ENCODE data around the gene CLCN5. TPM values are rescaled to one million over a fixed set of nuclear protein-coding genes. Genes with fewer than 3 reads are reported as not detected.

CLCN5 gene
- total RNA-seq, 4 donors from 2014 or later: 5.3 to 8.0 (median 7.2) TPM

GRCh38 chrX:50111742-50112141 lies 189.3 kb downstream of the CLCN5 start:
- no peak for DNase-seq
- intact Hi-C loops (cut with DNase I): no loop called here
- no peaks in the 10 kb centered on the region for H3K4me1 ChIP-seq
- no peak overlapping the region for H3K27ac ChIP-seq
- no peak for TF ChIP-seq POLR2A (IDR thresholded peaks at IDR 0.05)
- no peak for TF ChIP-seq CTCF (IDR thresholded peaks at IDR 0.05)
- no peaks in the 10 kb centered on the region for H3K9me3 ChIP-seq
- WGBS, 2 donors: 3 to 12% methylated on average over 2 of the region's 2 CpGs
- no peak overlapping the region for H3K4me3 ChIP-seq
- H3K27me3 ChIP-seq: no peaks in the 10 kb centered on the region
- no peaks in the 10 kb centered on the region for H3K36me3 ChIP-seq

DNA sequence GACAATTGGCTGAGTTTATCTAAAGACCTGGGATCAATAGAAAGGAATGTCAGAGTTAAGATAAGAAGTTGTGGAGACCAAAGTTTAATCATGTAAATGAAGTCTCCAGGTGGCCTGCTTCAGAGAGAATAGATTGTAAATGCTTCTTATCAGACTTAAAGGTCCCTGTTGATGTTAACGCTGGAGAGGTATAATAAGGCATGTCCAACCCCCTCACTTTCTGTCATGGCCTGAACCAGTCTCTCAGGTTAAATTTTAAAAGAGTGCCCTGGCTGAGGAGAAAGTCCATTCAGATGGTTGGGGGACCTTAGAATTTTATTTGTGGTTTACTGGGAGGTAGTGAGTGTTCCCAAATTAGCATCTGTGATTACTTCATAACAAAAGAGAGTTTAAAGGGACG lies 191.7 kb downstream of the CLCN5 start:
- no peaks in the 10 kb centered on the region for H3K4me1 ChIP-seq
- TF ChIP-seq CTCF (IDR thresholded peaks at IDR 0.05) (no peak), POLR2A (IDR thresholded peaks at IDR 0.05) (no peak)

GRCh38 chrX:50115973-50116372 lies 193.6 kb downstream of the CLCN5 start:
- Histone ChIP-seq H3K4me3 (no peak overlapping the region), H3K36me3 (no peaks in the 10 kb centered on the region), H3K27me3 (no peaks in the 10 kb centered on the region), H3K4me1 (no peaks in the 10 kb centered on the region), H3K27ac (no peak overlapping the region), H3K9me3 (no peaks in the 10 kb centered on the region)
- intact Hi-C loops (cut with DNase I): no loop called here
- no peak for TF ChIP-seq CTCF (IDR thresholded peaks at IDR 0.05)
- no peak for TF ChIP-seq POLR2A (IDR thresholded peaks at IDR 0.05)
- no peak for DNase-seq
- WGBS, 2 donors: 84 to 91% methylated on average over 1 to 2 of the region's 2 CpGs

More for the DNA sequence above, 191.7 kb downstream of the CLCN5 start:
- no peaks in the 10 kb centered on the region for H3K9me3 ChIP-seq
- DNase-seq: no peak
- H3K27me3 ChIP-seq: no peaks in the 10 kb centered on the region
- WGBS, 2 donors: 20 to 47% methylated on average over 1 to 2 of the region's 2 CpGs
- no peak overlapping the region for H3K27ac ChIP-seq
- H3K4me3 ChIP-seq: no peak overlapping the region
- H3K36me3 ChIP-seq: no peaks in the 10 kb centered on the region
- intact Hi-C loops (cut with DNase I): no loop called here

DNA sequence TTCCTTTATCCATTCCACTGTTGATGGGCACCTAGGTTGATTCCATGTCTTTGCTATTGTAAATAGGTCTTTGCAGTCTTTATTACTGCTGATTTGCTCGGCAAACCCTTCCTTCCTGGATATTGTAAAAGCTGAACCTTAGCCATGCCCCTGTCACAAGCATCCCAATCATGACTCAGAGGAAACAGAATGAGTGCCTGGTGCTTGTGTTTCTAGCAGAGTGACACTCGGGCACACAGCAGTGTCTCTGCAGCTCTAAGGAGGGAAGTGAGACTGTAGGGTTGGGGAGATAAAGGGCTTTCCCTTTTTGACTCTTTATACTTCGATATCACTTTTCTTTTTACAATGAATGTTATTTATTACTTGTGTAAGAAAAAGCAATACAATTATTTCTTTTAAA lies 195.1 kb downstream of the CLCN5 start:
- Histone ChIP-seq H3K4me1 (no peaks in the 10 kb centered on the region), H3K9me3 (no peaks in the 10 kb centered on the region), H3K27me3 (no peaks in the 10 kb centered on the region), H3K36me3 (no peaks in the 10 kb centered on the region), H3K27ac (no peak overlapping the region), H3K4me3 (no peak overlapping the region)
- TF ChIP-seq CTCF (IDR thresholded peaks at IDR 0.05) (no peak), POLR2A (IDR thresholded peaks at IDR 0.05) (no peak)
- WGBS, 2 donors: 35 to 51% methylated on average over 2 to 3 of the region's 3 CpGs
- no peak for DNase-seq
- intact Hi-C loops (cut with DNase I): no loop called here

- Histone ChIP-seq H3K27ac (no peak overlapping the region), H3K36me3 (no peaks in the 10 kb centered on the region), H3K4me1 (no peaks in the 10 kb centered on the region), H3K27me3 (no peaks in the 10 kb centered on the region), H3K4me3 (no peak overlapping the region), H3K9me3 (no peaks in the 10 kb centered on the region)
- intact Hi-C loops (cut with DNase I): no loop called here
- TF ChIP-seq CTCF (IDR thresholded peaks at IDR 0.05) (no peak), POLR2A (IDR thresholded peaks at IDR 0.05) (no peak)
- WGBS, 2 donors: 63 to 75% methylated on average over 1 of the region's 1 CpG
- no peak for DNase-seq
Observed at GRCh38 chrX:50125480-50125879, 203.1 kb downstream of the CLCN5 start.
